NOMO-1 treated with dmso at 0.1 percent for 144 hours (cell line): ENCODE measurements around the gene UPK2.

Experiments used
- DNase-seq: peaks from one replicate; lab custom pipeline; 2025; ENCODE audit not compliant: unreplicated experiment; lab: John Stamatoyannopoulos, UW

Gene UPK2

GRCh38 chr11:118956094-118956846 is at the start of gene UPK2:
UPK2 (plus strand) TSS chr11:118956298; CDS start chr11:118956351, 53 bp downstream.
- peak; percentile 17 for DNase-seq

- peak; percentile 41 for DNase-seq
These were observed 48.8 kb upstream of the UPK2 start for GRCh38 chr11:118907051-118908042.

GRCh38 chr11:118908264-118908663 is 47.8 kb upstream of the UPK2 start:
- DNase-seq: no peak

- DNase-seq: no peak
These were observed 47.0 kb upstream of the UPK2 start for GRCh38 chr11:118908901-118909618.

GRCh38 chr11:118909619-118910308 is 46.3 kb upstream of the UPK2 start:
- DNase-seq: no peak

GRCh38 chr11:118910309-118911112 is 45.6 kb upstream of the UPK2 start:
- no peak for DNase-seq

- no peak for DNase-seq
These were observed 44.8 kb upstream of the UPK2 start for GRCh38 chr11:118911113-118911879.

GRCh38 chr11:118911880-118912741 is 44.0 kb upstream of the UPK2 start:
- DNase-seq: no peak

- DNase-seq: no peak
These were observed 43.2 kb upstream of the UPK2 start for GRCh38 chr11:118912742-118913410.

- no peak for DNase-seq
These were observed 42.5 kb upstream of the UPK2 start for GRCh38 chr11:118913411-118914125.

GRCh38 chr11:118914178-118914918 is 41.8 kb upstream of the UPK2 start:
- DNase-seq: no peak

- peak; percentile 9 for DNase-seq
These were observed 41.1 kb upstream of the UPK2 start for GRCh38 chr11:118914987-118915386.

GRCh38 chr11:118915396-118915795 is 40.7 kb upstream of the UPK2 start:
- no peak for DNase-seq

- no peak for DNase-seq
These were observed 39.9 kb upstream of the UPK2 start for GRCh38 chr11:118915941-118916841.

GRCh38 chr11:118916842-118917388 is 39.2 kb upstream of the UPK2 start:
- no peak for DNase-seq
